ENCODE results near the gene VMP1. TPM values are rescaled to one million over a fixed set of nuclear protein-coding genes. Genes with fewer than 3 reads are reported as not detected.

VMP1 gene
- total RNA-seq, 1 donor from 2014 or later = 314 TPM

DNA sequence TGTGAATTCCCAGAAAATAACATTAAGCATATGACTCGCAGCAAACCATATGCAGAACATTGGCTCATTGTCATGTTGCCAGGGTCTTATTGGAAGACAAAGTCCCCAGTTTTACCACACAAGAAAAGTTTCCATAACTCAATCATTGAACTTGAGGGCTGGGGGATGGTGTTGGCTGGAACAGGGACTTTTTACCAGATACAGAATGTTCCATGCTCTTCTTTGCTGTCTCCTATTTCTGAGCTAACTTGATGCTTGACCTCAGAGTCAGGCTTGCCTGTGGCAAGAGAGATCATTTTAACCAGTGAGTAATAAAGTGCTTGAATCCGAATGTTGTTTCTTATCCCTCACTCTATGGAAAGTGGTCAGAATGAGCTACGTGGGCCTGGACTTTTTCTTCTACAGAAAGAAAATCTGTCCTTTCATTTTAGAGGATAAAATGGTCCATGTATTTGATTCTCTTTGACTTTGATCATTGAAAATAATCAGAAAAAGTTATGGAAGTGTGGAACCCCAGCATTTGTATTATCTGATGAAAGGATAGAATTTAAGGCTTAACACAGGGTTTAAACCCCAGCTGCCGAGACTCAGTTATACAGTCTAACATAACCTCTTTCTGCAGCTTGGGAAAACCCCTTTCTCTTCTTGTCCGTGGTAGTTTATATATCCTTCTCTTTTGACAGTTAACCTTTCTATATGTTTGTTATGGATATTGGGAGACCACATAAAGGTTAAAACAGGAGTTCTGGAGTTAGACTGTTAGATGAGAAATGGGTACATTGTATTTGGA, 118.3 kb downstream of the VMP1 start:
- TF ChIP-seq, protein P1, sequence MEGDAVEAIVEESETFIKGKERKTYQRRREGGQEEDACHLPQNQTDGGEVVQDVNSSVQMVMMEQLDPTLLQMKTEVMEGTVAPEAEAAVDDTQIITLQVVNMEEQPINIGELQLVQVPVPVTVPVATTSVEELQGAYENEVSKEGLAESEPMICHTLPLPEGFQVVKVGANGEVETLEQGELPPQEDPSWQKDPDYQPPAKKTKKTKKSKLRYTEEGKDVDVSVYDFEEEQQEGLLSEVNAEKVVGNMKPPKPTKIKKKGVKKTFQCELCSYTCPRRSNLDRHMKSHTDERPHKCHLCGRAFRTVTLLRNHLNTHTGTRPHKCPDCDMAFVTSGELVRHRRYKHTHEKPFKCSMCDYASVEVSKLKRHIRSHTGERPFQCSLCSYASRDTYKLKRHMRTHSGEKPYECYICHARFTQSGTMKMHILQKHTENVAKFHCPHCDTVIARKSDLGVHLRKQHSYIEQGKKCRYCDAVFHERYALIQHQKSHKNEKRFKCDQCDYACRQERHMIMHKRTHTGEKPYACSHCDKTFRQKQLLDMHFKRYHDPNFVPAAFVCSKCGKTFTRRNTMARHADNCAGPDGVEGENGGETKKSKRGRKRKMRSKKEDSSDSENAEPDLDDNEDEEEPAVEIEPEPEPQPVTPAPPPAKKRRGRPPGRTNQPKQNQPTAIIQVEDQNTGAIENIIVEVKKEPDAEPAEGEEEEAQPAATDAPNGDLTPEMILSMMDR (IDR thresholded peaks at IDR 0.05; ENCODE audit: insufficient read depth, low read depth, low read length) = no peak
- TF ChIP-seq EZH2 (IDR thresholded peaks at IDR 0.05; ENCODE audit: insufficient read depth, low read length) = no peak
- Histone ChIP-seq H4K20me1 (ENCODE audit: insufficient read depth, low read length) (no peaks in the 10 kb centered on the region), H3K36me3 (ENCODE audit: insufficient read depth, low read length) (peaks cover 5% of the 10 kb centered on the region), H3K9me3 (ENCODE audit: insufficient read depth, low read depth, low read length) (no peaks in the 10 kb centered on the region), H3K79me2 (ENCODE audit: insufficient read depth, low read length) (peaks cover 30% of the 10 kb centered on the region), H3K4me2 (ENCODE audit: low read length) (peak overlapping the region; percentile 38), H3K4me3 (ENCODE audit: insufficient read depth, low read depth, low read length) (no peak overlapping the region), H3K9ac (ENCODE audit: low read length) (peak overlapping the region; percentile 75), H3K4me1 (ENCODE audit: insufficient read depth, low read length) (peaks cover 44% of the 10 kb centered on the region), H3K27me3 (ENCODE audit: insufficient read depth, low read length) (no peaks in the 10 kb centered on the region), H3K27ac (ENCODE audit: low read depth, low read length) (peak overlapping the region; percentile 100), H2AFZ (ENCODE audit: low read depth, low read length) (no peak overlapping the region)
- peak; percentile 23 for FAIRE-seq
- Mint-ChIP-seq H3K27ac (ENCODE audit: unreplicated experiment) (peak overlapping the region; percentile 85), H3K4me1 (ENCODE audit: low read depth, unreplicated experiment) (peaks cover 44% of the 10 kb centered on the region), H3K9me3 (ENCODE audit: unreplicated experiment) (no peaks in the 10 kb centered on the region), H3K27me3 (ENCODE audit: low read depth, unreplicated experiment) (no peaks in the 10 kb centered on the region), H3K36me3 (ENCODE audit: low read depth, unreplicated experiment) (peaks cover 13% of the 10 kb centered on the region), H3K4me3 (ENCODE audit: unreplicated experiment) (peak overlapping the region; percentile 17)
- peak; percentile 88 for DNase-seq (ENCODE audit: low read depth)

GRCh38 chr17:59826706-59827453, 119.4 kb downstream of the VMP1 start:
- Histone ChIP-seq H3K27me3 (ENCODE audit: insufficient read depth, low read length) (no peaks in the 10 kb centered on the region), H3K9me3 (ENCODE audit: insufficient read depth, low read depth, low read length) (no peaks in the 10 kb centered on the region), H2AFZ (ENCODE audit: low read depth, low read length) (no peak overlapping the region), H3K36me3 (ENCODE audit: insufficient read depth, low read length) (peaks cover 5% of the 10 kb centered on the region), H3K4me2 (ENCODE audit: low read length) (no peak overlapping the region), H3K27ac (ENCODE audit: low read depth, low read length) (peak overlapping the region; percentile 100), H3K79me2 (ENCODE audit: insufficient read depth, low read length) (peaks cover 41% of the 10 kb centered on the region), H3K4me1 (ENCODE audit: insufficient read depth, low read length) (peaks cover 52% of the 10 kb centered on the region), H3K9ac (ENCODE audit: low read length) (no peak overlapping the region), H4K20me1 (ENCODE audit: insufficient read depth, low read length) (no peaks in the 10 kb centered on the region), H3K4me3 (ENCODE audit: insufficient read depth, low read depth, low read length) (no peak overlapping the region)
- peak overlapping the region; percentile 99 for H3K27ac Mint-ChIP-seq (ENCODE audit: unreplicated experiment)
- H3K36me3 Mint-ChIP-seq (ENCODE audit: low read depth, unreplicated experiment) = peaks cover 10% of the 10 kb centered on the region
- no peak for TF ChIP-seq EZH2 (IDR thresholded peaks at IDR 0.05; ENCODE audit: insufficient read depth, low read length)
- TF ChIP-seq, protein P1 (IDR thresholded peaks at IDR 0.05; ENCODE audit: insufficient read depth, low read depth, low read length) = no peak
- DNase-seq (ENCODE audit: low read depth) (no peak), FAIRE-seq (no peak)
- H3K9me3 Mint-ChIP-seq (ENCODE audit: unreplicated experiment) = no peaks in the 10 kb centered on the region
- peaks cover 46% of the 10 kb centered on the region for H3K4me1 Mint-ChIP-seq (ENCODE audit: low read depth, unreplicated experiment)
- peak overlapping the region; percentile 30 for H3K4me3 Mint-ChIP-seq (ENCODE audit: unreplicated experiment)
- no peaks in the 10 kb centered on the region for H3K27me3 Mint-ChIP-seq (ENCODE audit: low read depth, unreplicated experiment)
